HCT116 (cell line): Measurements from ENCODE around the gene SORL1. TPM values are rescaled to one million over a fixed set of nuclear protein-coding genes. Genes with fewer than 3 reads are reported as not detected.

Source experiments
- ATAC-seq: fragments of 200-7000 bp; cut with Tn5 transposase; 2 replicates; pipeline ENCODE4 v1.9.1; 2020; ENCODE audit warnings: mild to moderate bottlenecking, moderate library complexity
- BruUV-seq: library from RNA; stranded (reverse); fragments of 400-500 nt; replicated peaks from 2 replicates; lab custom pipeline; 2021; lab: Mats Ljungman, UMichigan
- CTCF ChIA-PET: fragments of 300-600 bp; sonication (Branson Sonifier 250); formaldehyde crosslinking; loops from one replicate; lab custom pipeline; 2021; ENCODE audit warnings: antibody characterized with exemption; lab: Charles Lee
- POLR2A ChIA-PET: fragments of 300-600, 350-600 bp; sonication (Branson Sonifier 250); formaldehyde crosslinking; loops from one replicate; lab custom pipeline; 2021; ENCODE audit warnings: antibody characterized with exemption; lab: Charles Lee
- RAD21 ChIA-PET, 2 experiments: fragments of 300-600 bp; sonication (Branson Sonifier 250); formaldehyde crosslinking; loops; one replicate each; lab custom pipeline; 2023; ENCODE audit warnings: low total read pairs in 2 of 2; ENCODE audit not compliant: uncharacterized antibody in 2 of 2, unreplicated experiment in 2 of 2, low non-redundant PET in 1 of 2; lab: Charles Lee
- DNase-seq: peaks from one replicate; pipeline ENCODE4 v3.0.0-alpha.2; 2010; ENCODE audit warnings: low read depth, low spot score
- H2AFZ ChIP-seq: fragments of 200-600 bp; shearing (Covaris generic), sonication (generic); 2 replicates; pipeline ENCODE4 v1.6.1; 2017; ENCODE audit warnings: low read depth, mixed run types, mixed read lengths, antibody characterized with exemption, low read length; ENCODE audit not compliant: poor library complexity, severe bottlenecking
- H3K27ac ChIP-seq: 2 replicates; pipeline ENCODE4 v1.5.1; 2012; ENCODE audit warnings: low read depth, low read length
- H3K27me3 ChIP-seq: fragments of 200-600 bp; sonication (generic); 2 replicates; pipeline ENCODE4 v1.6.1; 2016; ENCODE audit warnings: mixed run types, low read length, mixed read lengths; ENCODE audit not compliant: insufficient read depth
- H3K36me3 ChIP-seq, 2 experiments: fragments of 200-500 bp in 1 of 2; fragments of 200-600 bp in 1 of 2; sonication (Bioruptor generic) in 1 of 2; sonication (generic) in 1 of 2; 2 replicates each; pipeline versions ENCODE4 v1.5.1 to v1.6.1; 2014 to 2016; ENCODE audit warnings: low read length in 2 of 2, inconsistent platforms in 1 of 2, mixed read lengths in 1 of 2, mixed run types in 1 of 2; ENCODE audit not compliant: insufficient read depth in 2 of 2, control insufficient read depth in 1 of 2
- H3K4me1 ChIP-seq, 2 experiments: fragments of 200-600 bp in 1 of 2; sonication (generic) in 1 of 2; 2 replicates each; pipeline versions ENCODE4 v1.5.1 to v1.6.1; 2012 to 2017; ENCODE audit warnings: low read length in 2 of 2, inconsistent platforms in 1 of 2, mild to moderate bottlenecking in 1 of 2, mixed read lengths in 1 of 2, mixed run types in 1 of 2, moderate library complexity in 1 of 2; ENCODE audit not compliant: insufficient read depth in 2 of 2, control insufficient read depth in 1 of 2
- H3K4me2 ChIP-seq: fragments of 200-600 bp; sonication (generic); 2 replicates; pipeline ENCODE4 v1.6.1; 2017; ENCODE audit warnings: mixed run types, low read length, mixed read lengths
- H3K4me3 ChIP-seq, 2 experiments: fragments of 200-600 bp in 1 of 2; sonication (generic) in 1 of 2; replicated peaks in 1 of 2; 2 replicates each; pipeline ENCODE4 v1.5.1; 2011 to 2016; ENCODE audit warnings: low read length in 2 of 2, control low read depth in 1 of 2, low read depth in 1 of 2, mild to moderate bottlenecking in 1 of 2, mixed read lengths in 1 of 2, mixed run types in 1 of 2
- H3K79me2 ChIP-seq: fragments of 200-600 bp; sonication (generic); 2 replicates; pipeline ENCODE4 v1.6.1; 2017; ENCODE audit warnings: mild to moderate bottlenecking, mixed run types, low read length, moderate library complexity, mixed read lengths; ENCODE audit not compliant: insufficient read depth
- H3K9ac ChIP-seq: fragments of 200-600 bp; sonication (generic); 2 replicates; pipeline ENCODE4 v1.6.1; 2016; ENCODE audit warnings: low read length, mixed read lengths
- H3K9me2 ChIP-seq: fragments of 200-600 bp; sonication (generic), shearing (Covaris generic); 2 replicates; pipeline ENCODE4 v1.6.1; 2017; ENCODE audit warnings: mixed run types, mild to moderate bottlenecking, moderate library complexity; ENCODE audit not compliant: insufficient read depth
- H3K9me3 ChIP-seq, 2 experiments: fragments of 200-500 bp in 1 of 2; fragments of 200-600 bp in 1 of 2; sonication (Bioruptor generic) in 1 of 2; sonication (generic) in 1 of 2; 2 replicates each; pipeline ENCODE4 v1.6.1; 2014 to 2017; ENCODE audit warnings: low read length in 2 of 2, mixed read lengths in 2 of 2, inconsistent platforms in 1 of 2, low read depth in 1 of 2, mild to moderate bottlenecking in 1 of 2, mixed run types in 1 of 2, moderate library complexity in 1 of 2; ENCODE audit not compliant: control insufficient read depth in 1 of 2, insufficient read depth in 1 of 2
- H4K20me1 ChIP-seq: fragments of 200-600 bp; sonication (generic), shearing (Covaris generic); 2 replicates; pipeline ENCODE4 v1.6.1; 2017; ENCODE audit warnings: mixed run types, mild to moderate bottlenecking, moderate library complexity; ENCODE audit not compliant: insufficient read depth
- CEBPB ChIP-seq: IDR thresholded peaks from 2 replicates; pipeline ENCODE4 v1.6.1; 2012; ENCODE audit warnings: low read depth
- CTCF ChIP-seq, 3 experiments: fragments of 200-600 bp in 1 of 3; sonication (generic) in 1 of 3; IDR thresholded peaks in 2 of 3; conservative IDR thresholded peaks in 1 of 3; 2 replicates each; pipeline ENCODE4 v1.5.1; 2012 to 2017; ENCODE audit warnings: low read depth in 2 of 3, low read length in 2 of 3, antibody characterized with exemption in 1 of 3, borderline replicate concordance in 1 of 3, control low read depth in 1 of 3, mild to moderate bottlenecking in 1 of 3, mixed read lengths in 1 of 3, mixed run types in 1 of 3, moderate library complexity in 1 of 3; ENCODE audit not compliant: insufficient read depth in 1 of 3
- EGR1 ChIP-seq: IDR thresholded peaks from 2 replicates; pipeline ENCODE4 v1.6.1; 2012; ENCODE audit warnings: low read depth
- ELF1 ChIP-seq: IDR thresholded peaks from 2 replicates; pipeline ENCODE4 v1.6.1; 2012; ENCODE audit warnings: low read depth, borderline replicate concordance
- EZH2 ChIP-seq: fragments of 200-600 bp; sonication (generic); IDR thresholded peaks from 2 replicates; pipeline ENCODE4 v1.6.1; 2017; ENCODE audit warnings: antibody characterized with exemption, mixed run types
- EZH2phosphoT487 ChIP-seq: fragments of 200-600 bp; IDR thresholded peaks from 2 replicates; pipeline ENCODE4 v1.6.1; 2018; ENCODE audit warnings: antibody characterized with exemption, borderline replicate concordance
- FOSL1 ChIP-seq: IDR thresholded peaks from 2 replicates; pipeline ENCODE4 v1.6.1; 2012; ENCODE audit warnings: low read depth
- JUND ChIP-seq: IDR thresholded peaks from 2 replicates; pipeline ENCODE4 v1.6.1; 2012
- POLR2A ChIP-seq: IDR thresholded peaks from 2 replicates; pipeline ENCODE4 v1.7.0; 2011; ENCODE audit warnings: borderline replicate concordance; ENCODE audit not compliant: insufficient read depth, insufficient read length; ENCODE audit errors: extremely low read depth
- RAD21 ChIP-seq: IDR thresholded peaks from 2 replicates; pipeline ENCODE4 v1.6.1; 2012; ENCODE audit warnings: low read depth, mild to moderate bottlenecking
- REST ChIP-seq: IDR thresholded peaks from 2 replicates; pipeline ENCODE4 v1.6.1; 2012; ENCODE audit warnings: low read depth
- SRF ChIP-seq: IDR thresholded peaks from 2 replicates; pipeline ENCODE4 v1.6.1; 2012; ENCODE audit warnings: low read depth
- TCF7L2 ChIP-seq: IDR thresholded peaks from 2 replicates; pipeline ENCODE4 v1.7.0; 2011; ENCODE audit warnings: borderline replicate concordance, inconsistent platforms; ENCODE audit not compliant: insufficient read depth, insufficient read length; ENCODE audit errors: extremely low read depth
- YY1 ChIP-seq: IDR thresholded peaks from 2 replicates; pipeline ENCODE4 v1.6.1; 2011; ENCODE audit warnings: low read length, low read depth, moderate library complexity, mild to moderate bottlenecking; ENCODE audit not compliant: insufficient replicate concordance; ENCODE audit errors: extremely low read depth
- ZFX ChIP-seq: fragments of 450-650 bp; IDR thresholded peaks from 2 replicates; pipeline ENCODE4 v1.6.1; 2017
- intact Hi-C: fragments of 100-400 bp; cut with micrococcal nuclease; formaldehyde crosslinking; loops from 2 replicates; pipeline ENCODE4 v1.10.0; 2022
- total RNA-seq: library from RNA; stranded (reverse); gene quantifications from one replicate; pipeline ENCODE4 v1.2.1, GENCODE V29; 2021; ENCODE audit not compliant: unreplicated experiment
- TF ChIP-seq, protein P1 (sequence below): IDR thresholded peaks from 2 replicates; pipeline ENCODE4 v1.6.1; 2012
- TF ChIP-seq, protein P2 (sequence below): IDR thresholded peaks from 2 replicates; pipeline ENCODE4 v1.6.1; 2012

SORL1 gene
- total RNA-seq, 1 experiment from 2014 or later, result 17.4 TPM

- BruUV-seq, result no TSS peak
- intact Hi-C loops, result no loop called here
- TF ChIP-seq SRF (no peak), EZH2phosphoT487 (no peak), REST (no peak), FOSL1 (no peak), ELF1 (no peak), POLR2A (no peak), YY1 (no peak), RAD21 (no peak), ZFX (no peak), CEBPB (no peak), JUND (no peak), CTCF (IDR thresholded peaks at IDR 0.05 in 2 of 3, conservative IDR thresholded peaks at IDR 0.05 in 1 of 3; ENCODE audit: borderline replicate concordance in 1 of 3, insufficient read depth in 1 of 3, low read depth in 2 of 3, low read length in 2 of 3) (no peak), EZH2 (no peak), TCF7L2 (no peak), EGR1 (no peak)
- TF ChIP-seq, protein P1, sequence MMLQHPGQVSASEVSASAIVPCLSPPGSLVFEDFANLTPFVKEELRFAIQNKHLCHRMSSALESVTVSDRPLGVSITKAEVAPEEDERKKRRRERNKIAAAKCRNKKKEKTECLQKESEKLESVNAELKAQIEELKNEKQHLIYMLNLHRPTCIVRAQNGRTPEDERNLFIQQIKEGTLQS, result no peak
- TF ChIP-seq, protein P2, sequence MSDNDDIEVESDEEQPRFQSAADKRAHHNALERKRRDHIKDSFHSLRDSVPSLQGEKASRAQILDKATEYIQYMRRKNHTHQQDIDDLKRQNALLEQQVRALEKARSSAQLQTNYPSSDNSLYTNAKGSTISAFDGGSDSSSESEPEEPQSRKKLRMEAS, result no peak
- Histone ChIP-seq H3K9me3 (no peaks in the 10 kb centered on the region), H4K20me1 (no peaks in the 10 kb centered on the region), H3K79me2 (no peaks in the 10 kb centered on the region), H3K4me1 (no peaks in the 10 kb centered on the region), H3K9ac (no peak overlapping the region), H3K9me2 (no peaks in the 10 kb centered on the region), H2AFZ (no peak overlapping the region), H3K36me3 (no peaks in the 10 kb centered on the region), H3K27ac (no peak overlapping the region), H3K27me3 (no peaks in the 10 kb centered on the region), H3K4me2 (no peak overlapping the region), H3K4me3 (no peak overlapping the region)
- ChIA-PET POLR2A (no interaction called here), CTCF (no interaction called here), RAD21 (no interaction called here)
- DNase-seq (no peak), ATAC-seq (no peak)
Measured at GRCh38 chr11:121510438-121510837, 58.3 kb downstream of the SORL1 start.
